ENCODE measurements around the gene CLSTN2.

Gene CLSTN2

DNA sequence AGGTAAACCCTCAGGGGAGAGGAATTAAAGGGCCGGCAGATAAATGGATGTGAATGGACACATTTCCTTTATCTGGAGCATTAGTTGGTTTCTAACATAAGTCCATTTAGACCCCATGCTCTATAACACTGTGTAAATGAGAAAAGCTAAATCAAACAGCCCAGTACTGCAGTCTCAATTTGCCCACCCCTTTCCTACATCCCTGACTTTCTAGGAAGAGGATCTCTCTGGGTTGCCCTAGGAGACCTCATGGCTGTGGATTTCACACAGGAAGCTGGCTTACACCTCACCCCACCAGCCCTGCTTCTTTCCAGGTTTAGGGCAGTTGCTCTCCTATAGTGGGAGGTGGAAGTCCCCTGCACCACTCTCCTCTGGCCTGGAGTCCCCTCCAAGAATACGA is 126.2 kb downstream of the CLSTN2 start:
- H4K8ac ChIP-seq (ENCODE audit: low read length): no peak overlapping the region
- no peak overlapping the region for H2AFZ ChIP-seq (ENCODE audit: low read depth, low read length)
- no peak overlapping the region for H3K9ac ChIP-seq (ENCODE audit: low read length)
- H3K4ac ChIP-seq (ENCODE audit: low read depth in 1 of 2, low read length in 2 of 2): no peak overlapping the region
- H3K79me1 ChIP-seq (replicated peaks; ENCODE audit: low read length, poor library complexity, severe bottlenecking): peaks cover 5% of the 10 kb centered on the region
- no peak overlapping the region for H2AK5ac ChIP-seq (ENCODE audit: low read length, severe bottlenecking)
- peaks cover 3% of the 10 kb centered on the region for H3K9me3 ChIP-seq (ENCODE audit: control insufficient read depth, low read length)
- H4K91ac ChIP-seq (ENCODE audit: low read length): no peak overlapping the region
- H2BK15ac ChIP-seq (ENCODE audit: low read depth, poor library complexity, severe bottlenecking): no peak overlapping the region
- DNase-seq: no peak
- no peak overlapping the region for H3K4me2 ChIP-seq (ENCODE audit: low read length, poor library complexity, severe bottlenecking)
- 86% methylated on average over 1 of the region's 2 CpGs for WGBS
- H3K27me3 ChIP-seq (ENCODE audit: control insufficient read depth in 1 of 2, insufficient read depth in 1 of 2, low read length in 2 of 2): peaks cover 0 to 12% of the 10 kb centered on the region in 2 experiments
- no peak overlapping the region for H2BK120ac ChIP-seq (ENCODE audit: low read depth, low read length)
- H2BK5ac ChIP-seq (ENCODE audit: low read depth, low read length, poor library complexity, severe bottlenecking): no peak overlapping the region
- no peak overlapping the region for H3K4me3 ChIP-seq (ENCODE audit: insufficient read depth in 1 of 2, low read depth in 1 of 2, low read length in 2 of 2)
- H3K23ac ChIP-seq (ENCODE audit: low read length in 2 of 2): no peak overlapping the region
- no peaks in the 10 kb centered on the region for H3K36me3 ChIP-seq (ENCODE audit: control insufficient read depth in 1 of 2, insufficient read depth in 2 of 2, low read depth in 1 of 2, low read length in 2 of 2)
- H3K27ac ChIP-seq (ENCODE audit: low read length, poor library complexity, severe bottlenecking): no peak overlapping the region
- peaks cover 1% of the 10 kb centered on the region for H3K4me1 ChIP-seq (ENCODE audit: control insufficient read depth, insufficient read depth, low read depth, low read length)
- H3K14ac ChIP-seq (ENCODE audit: low read length in 2 of 2): no peak overlapping the region
- no peak overlapping the region for H3K18ac ChIP-seq (ENCODE audit: low read depth in 1 of 2, low read length in 2 of 2)
- H2BK12ac ChIP-seq (ENCODE audit: low read length in 2 of 2): no peak overlapping the region

DNA sequence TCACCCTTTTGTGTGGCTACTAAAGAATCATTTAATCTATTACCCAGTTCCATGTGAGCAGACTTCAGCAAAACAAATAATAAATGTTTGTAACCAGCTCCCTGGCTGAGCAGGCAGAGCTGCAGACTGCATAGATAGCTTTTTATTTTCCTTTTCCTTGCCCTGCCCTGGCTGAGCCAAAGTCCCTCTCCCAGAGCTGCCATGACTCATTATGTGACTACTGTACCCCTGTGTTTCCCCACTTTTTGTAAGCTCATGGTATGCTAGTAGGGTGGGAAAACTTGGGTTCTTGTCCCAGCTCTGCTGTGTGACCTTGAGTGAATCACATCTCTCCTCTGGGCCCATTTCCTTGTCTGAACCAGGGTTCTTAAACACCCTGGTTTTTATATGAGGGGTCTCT is 127.5 kb downstream of the CLSTN2 start:
- Histone ChIP-seq H2BK15ac (ENCODE audit: low read depth, poor library complexity, severe bottlenecking) (no peak overlapping the region), H2BK5ac (ENCODE audit: low read depth, low read length, poor library complexity, severe bottlenecking) (no peak overlapping the region), H3K9ac (ENCODE audit: low read length) (no peak overlapping the region), H3K23ac (ENCODE audit: low read length in 2 of 2) (no peak overlapping the region), H3K4ac (ENCODE audit: low read depth in 1 of 2, low read length in 2 of 2) (no peak overlapping the region), H3K14ac (ENCODE audit: low read length in 2 of 2) (no peak overlapping the region), H4K8ac (ENCODE audit: low read length) (no peak overlapping the region), H3K4me1 (ENCODE audit: control insufficient read depth, insufficient read depth, low read depth, low read length) (peaks cover 1% of the 10 kb centered on the region), H3K27ac (ENCODE audit: low read length, poor library complexity, severe bottlenecking) (no peak overlapping the region), H3K18ac (ENCODE audit: low read depth in 1 of 2, low read length in 2 of 2) (no peak overlapping the region), H3K27me3 (ENCODE audit: control insufficient read depth in 1 of 2, insufficient read depth in 1 of 2, low read length in 2 of 2) (peaks cover 0 to 15% of the 10 kb centered on the region in 2 experiments), H2BK120ac (ENCODE audit: low read depth, low read length) (no peak overlapping the region), H3K9me3 (ENCODE audit: control insufficient read depth, low read length) (peaks cover 3% of the 10 kb centered on the region), H3K4me2 (ENCODE audit: low read length, poor library complexity, severe bottlenecking) (no peak overlapping the region), H2AK5ac (ENCODE audit: low read length, severe bottlenecking) (no peak overlapping the region), H3K79me1 (replicated peaks; ENCODE audit: low read length, poor library complexity, severe bottlenecking) (peaks cover 7% of the 10 kb centered on the region), H4K91ac (ENCODE audit: low read length) (no peak overlapping the region), H3K4me3 (ENCODE audit: insufficient read depth in 1 of 2, low read depth in 1 of 2, low read length in 2 of 2) (no peak overlapping the region), H2BK12ac (ENCODE audit: low read length in 2 of 2) (no peak overlapping the region), H3K36me3 (ENCODE audit: control insufficient read depth in 1 of 2, insufficient read depth in 2 of 2, low read depth in 1 of 2, low read length in 2 of 2) (no peaks in the 10 kb centered on the region), H2AFZ (ENCODE audit: low read depth, low read length) (no peak overlapping the region)
- no peak for DNase-seq

DNA sequence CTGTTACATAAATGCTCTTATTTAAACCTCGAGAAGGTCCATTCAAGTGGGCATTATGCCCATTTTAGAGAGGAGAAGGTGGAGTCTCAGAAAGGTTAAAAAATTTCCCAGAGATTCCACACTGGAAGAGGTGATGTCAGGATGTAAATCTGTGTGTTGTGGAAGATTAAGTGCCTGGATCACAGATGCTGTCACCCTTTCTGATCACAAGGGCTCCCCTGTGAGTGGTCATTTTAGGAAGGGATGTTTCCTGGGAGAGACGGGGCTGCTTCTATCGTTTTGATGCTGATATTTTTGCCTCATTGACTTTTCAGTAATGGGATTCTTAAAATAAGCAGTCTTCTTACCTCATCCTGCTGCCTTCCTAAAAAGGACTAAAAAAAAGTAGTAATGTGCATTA is 132.5 kb downstream of the CLSTN2 start:
- Histone ChIP-seq H3K79me1 (replicated peaks; ENCODE audit: low read length, poor library complexity, severe bottlenecking) (peaks cover 4% of the 10 kb centered on the region), H2BK12ac (ENCODE audit: low read length in 2 of 2) (no peak overlapping the region), H3K36me3 (ENCODE audit: control insufficient read depth in 1 of 2, insufficient read depth in 2 of 2, low read depth in 1 of 2, low read length in 2 of 2) (no peaks in the 10 kb centered on the region), H3K9ac (ENCODE audit: low read length) (no peak overlapping the region), H3K4me1 (ENCODE audit: control insufficient read depth, insufficient read depth, low read depth, low read length) (peaks cover under 1% of the 10 kb centered on the region), H2BK15ac (ENCODE audit: low read depth, poor library complexity, severe bottlenecking) (no peak overlapping the region), H3K4ac (ENCODE audit: low read depth in 1 of 2, low read length in 2 of 2) (no peak overlapping the region), H3K14ac (ENCODE audit: low read length in 2 of 2) (no peak overlapping the region), H3K4me2 (ENCODE audit: low read length, poor library complexity, severe bottlenecking) (no peak overlapping the region), H2AFZ (ENCODE audit: low read depth, low read length) (no peak overlapping the region), H3K27me3 (ENCODE audit: control insufficient read depth in 1 of 2, insufficient read depth in 1 of 2, low read length in 2 of 2) (peaks cover 0 to 6% of the 10 kb centered on the region in 2 experiments), H3K23ac (ENCODE audit: low read length in 2 of 2) (no peak overlapping the region), H3K18ac (ENCODE audit: low read depth in 1 of 2, low read length in 2 of 2) (no peak overlapping the region), H2AK5ac (ENCODE audit: low read length, severe bottlenecking) (no peak overlapping the region), H2BK5ac (ENCODE audit: low read depth, low read length, poor library complexity, severe bottlenecking) (no peak overlapping the region), H3K9me3 (ENCODE audit: control insufficient read depth, low read length) (peaks cover 3% of the 10 kb centered on the region), H2BK120ac (ENCODE audit: low read depth, low read length) (no peak overlapping the region), H4K8ac (ENCODE audit: low read length) (no peak overlapping the region), H3K4me3 (ENCODE audit: insufficient read depth in 1 of 2, low read depth in 1 of 2, low read length in 2 of 2) (no peak overlapping the region), H3K27ac (ENCODE audit: low read length, poor library complexity, severe bottlenecking) (no peak overlapping the region), H4K91ac (ENCODE audit: low read length) (no peak overlapping the region)
- WGBS: 41% methylated on average over 1 of the region's 3 CpGs
- DNase-seq: no peak

DNA sequence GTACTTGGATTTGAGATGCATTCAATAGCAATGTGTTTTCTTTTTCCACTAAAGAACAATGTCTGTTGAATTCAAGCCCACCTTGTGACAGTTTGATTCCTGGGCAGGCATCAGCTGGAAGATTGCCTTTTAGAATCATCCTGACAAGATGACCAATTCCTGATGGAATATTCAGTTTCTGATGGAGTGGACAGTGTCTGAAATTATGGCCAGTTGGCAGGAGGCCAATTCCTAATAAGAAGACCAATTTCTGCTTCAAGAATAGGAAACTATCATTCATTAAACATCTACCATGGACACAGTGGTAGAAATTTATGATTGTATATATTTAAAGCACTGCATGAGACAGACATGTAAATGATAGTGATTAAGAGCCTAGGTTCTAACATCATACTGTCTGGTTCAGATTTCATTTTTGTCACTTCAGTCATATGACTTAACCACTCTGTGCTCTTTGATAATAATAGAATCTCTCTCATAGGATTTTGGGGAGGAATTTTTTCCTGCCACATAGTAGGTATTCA is 133.6 kb downstream of the CLSTN2 start:
- H3K4me2 ChIP-seq (ENCODE audit: low read length, poor library complexity, severe bottlenecking): no peak overlapping the region
- H3K4me1 ChIP-seq (ENCODE audit: control insufficient read depth, insufficient read depth, low read depth, low read length): no peaks in the 10 kb centered on the region
- H3K36me3 ChIP-seq (ENCODE audit: control insufficient read depth in 1 of 2, insufficient read depth in 2 of 2, low read depth in 1 of 2, low read length in 2 of 2): peaks cover 0 to 2% of the 10 kb centered on the region in 2 experiments
- H2BK120ac ChIP-seq (ENCODE audit: low read depth, low read length): no peak overlapping the region
- no peak overlapping the region for H4K8ac ChIP-seq (ENCODE audit: low read length)
- no peak overlapping the region for H3K27ac ChIP-seq (ENCODE audit: low read length, poor library complexity, severe bottlenecking)
- H3K9ac ChIP-seq (ENCODE audit: low read length): no peak overlapping the region
- peaks cover 3% of the 10 kb centered on the region for H3K9me3 ChIP-seq (ENCODE audit: control insufficient read depth, low read length)
- H3K4me3 ChIP-seq (ENCODE audit: insufficient read depth in 1 of 2, low read depth in 1 of 2, low read length in 2 of 2): no peak overlapping the region
- H3K79me1 ChIP-seq (replicated peaks; ENCODE audit: low read length, poor library complexity, severe bottlenecking): peaks cover 3% of the 10 kb centered on the region
- peaks cover 0 to 6% of the 10 kb centered on the region in 2 experiments for H3K27me3 ChIP-seq (ENCODE audit: control insufficient read depth in 1 of 2, insufficient read depth in 1 of 2, low read length in 2 of 2)
- H2BK12ac ChIP-seq (ENCODE audit: low read length in 2 of 2): no peak overlapping the region
- no peak overlapping the region for H2AFZ ChIP-seq (ENCODE audit: low read depth, low read length)
- no peak overlapping the region for H3K23ac ChIP-seq (ENCODE audit: low read length in 2 of 2)
- H2BK5ac ChIP-seq (ENCODE audit: low read depth, low read length, poor library complexity, severe bottlenecking): no peak overlapping the region
- H3K4ac ChIP-seq (ENCODE audit: low read depth in 1 of 2, low read length in 2 of 2): no peak overlapping the region
- H4K91ac ChIP-seq (ENCODE audit: low read length): no peak overlapping the region
- H2BK15ac ChIP-seq (ENCODE audit: low read depth, poor library complexity, severe bottlenecking): no peak overlapping the region
- H2AK5ac ChIP-seq (ENCODE audit: low read length, severe bottlenecking): no peak overlapping the region
- no peak overlapping the region for H3K14ac ChIP-seq (ENCODE audit: low read length in 2 of 2)
- no peak overlapping the region for H3K18ac ChIP-seq (ENCODE audit: low read depth in 1 of 2, low read length in 2 of 2)
- DNase-seq: no peak
